GM21723 (cell line): Measurements from ENCODE around the gene CST8.
"Not testable (repeated sequence)": the region's sequence is repeated elsewhere in the genome, so short reads cannot be mapped to it uniquely, and the experiment has no call there.

Source experiments
- ATAC-seq: cut with Tn5 transposase; IDR thresholded peaks from one replicate; pipeline ENCODE4 v1.9.1; 2021; ENCODE audit warnings: mild to moderate bottlenecking, moderate library complexity; ENCODE audit not compliant: unreplicated experiment

Gene CST8, protein sequence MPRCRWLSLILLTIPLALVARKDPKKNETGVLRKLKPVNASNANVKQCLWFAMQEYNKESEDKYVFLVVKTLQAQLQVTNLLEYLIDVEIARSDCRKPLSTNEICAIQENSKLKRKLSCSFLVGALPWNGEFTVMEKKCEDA

DNA sequence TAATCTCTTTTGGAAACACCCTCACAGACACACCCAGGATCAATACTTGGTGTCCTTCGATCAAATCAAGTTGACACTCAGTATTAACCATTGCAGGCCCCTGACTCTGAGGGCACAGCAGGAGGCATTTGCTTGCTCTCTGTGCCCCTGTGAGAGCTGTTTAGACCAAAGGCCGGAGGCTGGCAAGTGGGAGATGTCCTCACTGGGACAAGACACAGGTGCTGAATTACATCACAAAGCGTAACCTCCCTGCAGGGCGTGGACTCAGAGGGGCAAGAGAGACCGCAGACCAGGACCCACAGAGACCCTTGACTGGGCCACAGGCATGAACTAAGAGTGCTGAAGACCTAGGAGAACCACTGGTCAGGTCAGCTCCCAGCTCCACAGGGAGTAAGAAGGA lies at the start of gene CST8:
CST8 (plus strand) TSS at position 301 of the 400 bp plus-strand sequence. CDS start 551 bp downstream, outside the sequence.
- no peak for ATAC-seq

DNA sequence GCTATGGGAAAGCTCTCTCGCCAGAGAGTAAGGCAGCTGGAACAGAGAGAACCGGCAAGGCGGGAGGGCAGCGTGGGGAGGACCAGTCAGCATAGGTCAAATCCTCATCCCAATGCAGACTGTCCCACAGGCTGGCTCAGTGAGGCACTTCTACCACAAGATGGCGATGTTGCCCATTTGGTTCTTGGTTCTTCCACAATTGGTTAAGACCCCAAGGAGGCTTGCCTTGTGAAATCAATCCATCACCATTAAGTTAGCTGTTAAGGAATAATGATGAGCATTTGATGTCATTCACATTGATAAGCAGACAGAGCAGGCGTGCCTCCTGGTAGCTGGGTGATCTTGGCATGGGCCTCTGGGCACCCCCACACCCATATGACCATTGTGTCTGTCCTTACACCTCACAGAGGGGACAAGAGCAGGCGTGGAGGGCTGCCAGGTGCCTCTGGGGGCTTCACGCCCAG lies 49.0 kb upstream of the CST8 start:
- peak; percentile 82 for ATAC-seq

DNA sequence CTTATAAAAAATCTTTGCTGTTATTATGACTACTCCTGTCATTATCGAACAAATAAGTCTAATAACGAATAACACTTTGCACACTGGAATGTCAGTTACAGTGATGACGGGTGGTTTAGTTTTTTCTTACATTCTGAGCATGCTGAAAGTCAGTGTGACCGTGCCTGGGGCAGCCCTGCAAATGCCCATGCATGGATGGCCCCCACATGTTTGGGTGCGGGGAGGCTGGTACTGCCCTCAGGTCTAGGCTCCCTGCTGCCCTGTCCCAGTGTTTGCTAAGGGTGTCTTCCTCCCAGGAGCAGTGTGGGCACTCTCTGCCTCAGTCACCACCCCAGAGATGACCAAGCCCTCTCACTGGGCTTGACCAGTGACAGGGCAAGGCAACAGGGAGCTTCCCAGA lies 48.5 kb upstream of the CST8 start:
- no peak for ATAC-seq

DNA sequence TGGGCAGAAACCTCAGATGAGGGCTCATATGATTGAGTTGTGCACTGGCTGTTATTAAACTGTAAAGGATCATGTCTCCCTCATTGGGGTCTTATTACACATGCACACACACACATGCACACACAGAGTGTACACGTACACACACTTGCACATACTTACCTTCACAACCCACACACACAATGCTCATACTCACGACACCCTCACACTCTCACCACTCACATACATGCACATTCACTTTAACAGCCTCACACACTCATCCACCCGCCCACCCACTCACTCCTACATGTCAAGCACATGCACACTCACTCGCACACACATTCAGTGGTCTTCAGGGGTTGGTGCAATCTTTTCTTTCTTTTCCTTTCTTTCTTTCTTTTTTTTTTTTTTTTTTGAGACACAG lies 46.1 kb upstream of the CST8 start:
- no peak for ATAC-seq

DNA sequence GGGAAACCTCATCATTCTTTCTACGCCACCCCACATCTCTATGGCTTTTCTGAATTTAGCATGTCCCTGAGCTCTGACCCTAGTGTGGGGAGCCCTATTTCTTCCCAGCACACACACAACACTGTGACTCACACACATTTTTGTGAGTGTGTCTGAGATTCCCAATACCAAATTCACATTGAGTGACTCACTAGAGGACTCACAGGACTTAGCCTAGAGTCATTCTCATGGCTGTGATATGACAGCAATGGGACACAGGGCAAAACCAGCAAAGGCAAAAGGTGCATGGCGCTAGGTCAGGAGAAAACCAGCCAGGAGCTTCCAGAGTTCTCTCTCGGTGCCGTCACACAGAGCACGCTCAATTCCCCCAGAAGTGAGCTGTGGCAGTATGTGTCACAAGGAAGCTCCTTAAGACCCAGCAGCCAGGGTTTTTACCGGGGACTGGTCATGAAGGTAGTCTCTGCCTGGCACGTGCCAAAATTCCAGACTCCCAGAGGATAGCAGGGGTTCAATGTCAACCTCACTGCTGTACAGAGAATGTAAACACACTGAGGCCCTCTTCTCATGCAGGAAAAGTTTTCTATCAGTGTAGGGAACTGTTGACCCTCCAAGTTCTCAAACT lies 45.2 kb upstream of the CST8 start:
- no peak for ATAC-seq

DNA sequence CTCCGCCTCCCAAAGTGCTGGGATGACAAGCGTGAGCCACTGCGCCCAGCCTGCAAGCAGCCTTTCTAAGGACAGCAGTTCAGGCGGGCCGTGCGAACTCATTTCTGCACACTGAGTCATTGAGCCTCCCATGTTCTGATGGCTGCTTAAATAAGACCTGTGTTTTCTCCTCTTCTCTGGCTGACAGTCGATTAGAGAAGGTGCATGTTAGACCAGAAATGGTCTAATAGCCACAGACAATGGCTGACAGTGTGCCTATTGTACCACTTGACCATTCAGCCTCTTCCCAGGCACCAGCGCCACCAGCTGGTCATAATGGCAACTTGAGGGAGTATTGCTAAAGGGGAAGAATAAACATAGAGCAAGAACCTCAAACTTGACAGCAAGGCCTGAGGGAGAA lies 44.4 kb upstream of the CST8 start:
- peak; percentile 68 for ATAC-seq

DNA sequence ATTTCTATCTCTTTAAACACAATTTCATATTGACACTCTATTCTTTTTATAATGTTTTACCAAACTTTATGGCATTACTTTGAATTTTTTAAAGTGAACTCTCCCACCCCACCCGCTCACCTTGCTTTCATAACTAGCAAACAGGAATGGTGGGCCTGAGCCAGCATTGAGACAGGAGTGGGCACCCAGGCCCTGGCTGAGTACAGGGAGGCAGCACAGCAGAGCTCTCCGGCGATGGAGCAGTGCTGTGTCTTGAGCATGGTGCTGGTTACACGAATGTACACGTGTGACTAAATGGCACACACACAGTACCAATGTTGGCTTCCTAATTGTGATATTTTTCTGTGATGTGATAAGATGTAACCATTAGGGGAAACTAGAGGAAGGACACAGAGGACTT lies 42.8 kb upstream of the CST8 start:
- ATAC-seq: no peak

DNA sequence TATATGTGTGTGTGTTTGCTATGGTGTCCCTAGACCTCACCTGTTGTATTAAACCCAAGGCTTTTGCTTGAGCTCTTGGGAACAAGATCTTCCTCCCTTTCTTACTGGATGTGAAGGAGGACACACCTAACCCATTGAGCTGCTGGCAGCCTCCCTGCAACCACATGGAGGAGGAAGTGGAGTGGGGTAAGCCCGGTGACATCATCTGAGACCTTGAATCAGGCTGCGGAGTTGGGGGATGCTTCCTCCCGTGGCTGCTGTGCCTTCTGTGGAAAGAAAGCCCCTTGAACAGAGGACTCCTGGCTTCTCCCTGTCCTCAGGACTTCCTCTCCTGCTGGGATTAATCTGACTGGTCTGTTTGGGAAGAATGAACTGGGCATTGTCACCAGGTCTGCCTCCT lies 41.5 kb upstream of the CST8 start:
- ATAC-seq: no peak

DNA sequence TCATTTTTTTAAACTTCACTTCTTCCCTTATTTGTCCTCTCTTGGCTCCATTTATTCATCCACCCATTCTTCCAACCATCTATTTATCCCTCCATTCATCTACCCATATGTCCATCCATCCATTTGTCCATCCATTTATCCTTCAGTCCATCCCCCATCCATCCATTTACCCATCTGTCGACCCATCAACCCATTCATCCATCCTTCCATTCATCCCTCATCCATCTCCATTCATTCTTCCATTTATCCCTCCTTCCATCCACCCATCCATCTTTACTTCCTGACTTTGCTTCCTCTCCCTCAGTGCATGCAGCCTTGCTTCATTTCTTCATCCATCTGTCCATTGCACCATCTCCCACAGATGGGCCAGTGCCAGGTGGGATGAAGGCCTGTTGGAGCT lies 40.0 kb upstream of the CST8 start:
- ATAC-seq: no peak

DNA sequence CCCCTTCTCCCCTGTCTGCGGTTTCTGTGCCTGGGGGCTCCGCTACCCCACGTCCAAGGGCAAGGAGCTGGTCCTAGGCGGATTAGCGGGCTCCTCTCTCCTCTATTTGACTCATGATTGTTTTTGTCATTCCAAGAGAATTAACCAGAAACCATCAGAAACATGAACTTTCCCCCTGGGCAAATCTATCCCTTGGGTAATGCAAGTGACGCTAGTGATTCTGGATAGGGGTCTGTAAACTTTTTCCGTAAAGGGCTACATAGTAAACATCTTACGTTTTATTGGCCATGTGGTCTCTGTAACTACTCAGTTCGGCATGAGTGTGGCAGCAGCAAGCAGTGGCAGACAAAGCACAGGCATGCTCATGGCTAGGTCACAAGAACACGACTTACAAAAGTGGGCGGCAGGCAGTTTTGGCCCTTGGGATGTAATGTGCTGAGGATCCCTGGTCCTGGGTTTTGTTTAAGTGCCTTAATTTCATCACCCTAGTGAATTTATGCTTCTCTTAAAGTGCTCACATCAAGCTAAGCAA lies 38.9 kb upstream of the CST8 start:
- no peak for ATAC-seq

DNA sequence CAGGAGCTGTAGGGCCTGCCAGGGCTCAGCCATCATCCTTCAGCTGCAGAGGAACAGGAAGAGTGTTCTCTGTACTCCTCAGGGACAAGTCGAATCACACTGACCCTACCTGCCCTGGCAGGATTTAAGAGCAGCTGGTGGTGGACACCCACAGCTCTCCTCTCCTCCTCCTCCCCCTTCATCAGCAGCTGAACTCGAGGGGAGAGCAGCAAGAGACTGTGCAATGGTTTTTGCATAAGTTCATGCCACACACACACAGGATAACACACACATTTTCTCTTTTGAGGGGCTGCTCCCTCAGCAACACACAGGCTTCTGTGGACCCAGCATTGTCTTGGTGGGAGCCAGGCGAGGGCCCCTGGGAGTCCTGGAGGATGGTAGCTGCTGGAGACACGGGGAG lies 38.1 kb upstream of the CST8 start, which contains the start of gene CST11:
CST11 (minus strand) TSS at position 101 of the 400 bp plus-strand sequence; CDS start at position 36, 65 bp downstream.
- no peak for ATAC-seq

DNA sequence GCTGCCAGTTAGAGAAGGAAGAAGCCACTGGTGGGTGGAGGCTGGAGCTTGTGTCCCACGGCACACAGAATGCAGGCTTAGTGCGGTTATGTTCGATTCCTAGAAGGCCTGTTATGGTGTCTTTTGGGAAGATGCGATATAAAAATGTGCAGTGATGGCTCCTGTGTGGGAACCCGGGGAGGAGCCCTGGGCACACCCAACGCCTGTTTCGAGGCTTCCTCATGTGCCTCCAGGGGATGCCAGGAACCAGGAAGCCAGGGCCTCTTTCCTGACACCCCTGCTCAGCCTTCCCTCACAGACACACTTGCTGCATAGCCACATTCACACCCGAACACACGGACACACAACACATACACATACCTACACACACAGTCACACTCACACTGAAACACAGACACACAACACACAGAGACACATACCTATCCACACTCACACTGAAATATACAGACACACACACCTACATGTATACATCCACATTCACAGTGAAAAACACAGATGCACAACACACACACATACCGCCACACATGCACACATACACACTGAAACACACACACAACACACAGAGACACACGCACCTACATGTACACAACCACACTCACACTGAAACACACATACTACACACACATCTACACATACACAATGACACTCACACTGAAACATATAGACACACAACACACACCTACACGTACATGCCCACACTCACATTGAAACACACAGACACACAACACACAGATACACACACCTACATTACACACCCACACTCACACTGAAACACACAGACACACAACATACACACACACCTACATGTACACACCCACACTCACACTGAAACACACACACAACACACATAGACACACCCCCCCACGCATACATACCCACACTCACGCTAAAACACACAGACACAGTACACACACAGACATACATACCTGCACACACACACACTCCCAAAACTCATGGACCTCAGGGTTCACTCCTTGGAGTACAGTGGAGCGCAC lies 37.1 kb upstream of the CST8 start:
- no peak for ATAC-seq

DNA sequence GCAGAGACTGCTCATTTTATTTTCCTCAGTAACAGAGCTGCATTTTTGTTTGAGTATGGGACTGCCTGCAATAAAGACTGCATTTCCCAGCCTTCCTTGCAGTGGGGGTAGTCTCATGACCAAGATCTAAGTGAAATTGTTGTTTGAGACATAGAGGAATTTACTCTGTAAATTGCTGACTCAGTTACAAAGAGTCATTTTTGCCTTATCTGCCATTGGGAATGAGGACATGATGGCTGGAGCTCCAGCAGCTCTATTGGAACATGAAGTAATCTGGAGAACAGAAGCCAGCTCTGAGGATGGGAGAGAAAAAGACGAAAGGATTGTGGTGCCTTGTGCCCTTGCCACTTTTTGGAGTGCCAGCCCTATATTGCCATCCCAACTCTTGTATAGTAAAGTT lies 36.1 kb upstream of the CST8 start:
- ATAC-seq: no peak

DNA sequence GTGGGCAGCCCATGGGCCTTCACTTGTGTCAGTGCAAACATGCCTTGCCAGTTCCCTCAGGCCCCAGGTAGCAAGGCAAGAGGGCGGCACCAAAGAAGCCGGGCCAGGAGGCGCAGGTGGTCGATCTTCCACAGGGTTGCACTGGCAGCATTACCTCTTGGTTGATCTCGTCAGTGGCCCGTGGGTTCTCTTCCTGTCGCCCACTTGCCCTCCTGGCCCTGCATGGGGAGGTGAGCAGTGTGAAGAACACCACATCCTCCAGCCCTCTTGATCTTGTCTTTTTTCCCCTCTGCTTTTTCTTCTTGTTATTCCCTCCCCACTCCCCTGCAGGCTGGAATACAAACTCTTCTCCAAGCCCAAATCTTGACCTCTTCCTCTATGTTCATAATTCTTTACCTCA lies 35.3 kb upstream of the CST8 start:
- no peak for ATAC-seq

DNA sequence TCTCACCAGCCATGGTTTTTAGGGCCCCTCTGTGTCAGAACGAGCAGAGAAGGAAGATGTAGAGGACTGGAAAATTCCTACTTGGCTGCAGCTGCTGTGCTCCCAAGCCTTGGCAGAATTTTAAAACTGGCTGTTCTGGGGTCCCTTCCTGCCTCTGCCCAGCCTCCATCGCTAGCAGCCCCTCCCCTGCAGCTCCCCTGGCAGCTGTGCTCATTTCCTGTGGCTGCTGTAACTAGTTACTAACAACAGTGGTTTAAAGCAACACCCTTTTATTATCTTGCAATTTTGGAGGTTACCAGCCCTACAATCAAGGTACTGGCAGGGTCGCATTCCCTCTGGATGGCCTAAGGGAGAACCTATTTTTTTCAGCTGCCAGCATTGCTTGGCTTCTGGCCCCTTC lies 34.5 kb upstream of the CST8 start:
- no peak for ATAC-seq

DNA sequence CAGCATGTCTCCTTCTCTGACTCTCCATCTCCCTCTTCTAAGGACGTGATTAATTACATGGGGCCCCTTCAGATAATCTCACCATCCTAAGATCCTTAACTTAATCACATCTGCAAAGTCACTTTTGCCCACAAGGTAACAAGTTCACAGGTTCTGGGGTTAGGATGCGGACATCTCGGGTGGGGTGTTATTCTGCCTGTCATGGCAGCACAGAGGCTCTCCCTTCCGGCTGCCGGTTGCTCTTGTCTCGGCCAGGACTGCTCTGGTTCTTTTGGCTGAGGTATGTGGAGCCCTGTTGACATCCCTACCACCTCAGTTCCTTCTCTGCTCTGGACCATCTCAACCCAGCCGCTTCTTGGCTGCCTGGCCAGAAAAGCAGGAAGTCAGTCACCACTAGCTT lies 34.0 kb upstream of the CST8 start:
- ATAC-seq: no peak

DNA sequence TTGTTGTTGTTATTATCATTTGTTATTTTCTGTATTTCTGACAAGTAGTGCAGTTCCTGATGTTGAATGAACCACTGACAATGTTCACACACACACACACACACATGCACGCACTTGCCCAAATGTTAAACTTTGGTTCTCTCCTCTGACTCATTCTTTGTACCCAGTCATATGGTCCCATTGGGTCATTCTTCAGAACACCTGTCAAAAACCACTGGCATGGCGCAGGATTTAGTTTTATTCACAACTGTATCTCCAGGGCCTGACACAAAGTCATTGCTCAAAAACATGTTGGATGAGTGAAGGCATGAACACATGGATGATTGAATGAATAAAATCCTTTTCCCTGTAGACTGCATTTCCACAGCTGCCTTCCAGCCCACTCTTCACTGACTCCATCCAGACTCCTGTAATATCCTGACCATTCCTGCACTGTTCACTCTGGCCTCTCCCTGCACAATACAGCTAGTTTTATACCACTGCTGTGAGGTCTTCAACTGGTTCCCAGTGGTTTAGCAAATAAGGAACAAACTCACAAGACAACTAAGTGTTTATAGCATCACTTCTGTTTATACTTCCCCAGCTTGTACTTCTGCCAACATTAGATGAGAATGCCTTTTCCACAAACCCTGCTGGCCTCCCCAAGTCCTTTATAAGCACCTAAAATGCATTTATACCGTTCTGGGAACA lies 31.3 kb upstream of the CST8 start:
- no peak for ATAC-seq

DNA sequence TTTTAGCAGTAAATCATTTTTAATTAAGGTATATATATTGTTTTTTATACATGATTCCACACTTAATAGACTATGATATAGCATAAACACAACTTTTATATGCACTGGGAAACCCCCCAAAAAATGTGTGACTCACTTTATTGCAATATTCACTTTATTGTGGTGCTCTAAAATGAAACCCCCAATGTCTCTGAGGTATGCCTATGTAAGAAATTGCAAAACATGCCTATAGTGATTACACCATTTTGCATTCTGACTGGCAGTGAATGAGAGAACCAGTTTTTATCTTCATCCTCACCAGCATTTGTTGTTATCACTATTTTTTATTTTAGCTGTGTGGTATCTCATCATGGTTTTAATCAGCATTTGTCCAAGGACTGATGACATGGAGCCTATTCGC lies 29.7 kb upstream of the CST8 start:
- ATAC-seq: no peak

DNA sequence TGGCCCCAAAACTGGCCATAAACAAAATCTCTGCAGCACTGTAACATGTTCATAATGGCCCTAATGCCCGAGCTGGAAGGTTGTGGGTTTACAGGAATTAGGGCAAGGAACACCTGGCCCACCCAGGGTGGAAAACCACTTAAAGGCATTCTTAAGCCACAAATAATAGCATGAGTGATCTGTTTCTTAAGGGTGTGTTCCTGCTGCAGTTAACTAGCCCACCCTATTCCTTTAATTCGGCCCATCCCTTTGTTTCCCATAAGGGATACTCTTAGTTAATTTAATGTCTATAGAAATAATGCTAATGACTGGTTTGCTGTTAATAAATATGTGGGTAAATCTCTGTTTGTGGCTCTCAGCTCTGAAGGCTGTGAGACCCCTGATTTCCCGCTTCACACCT lies 24.0 kb upstream of the CST8 start:
- not testable (repeated sequence) for ATAC-seq

DNA sequence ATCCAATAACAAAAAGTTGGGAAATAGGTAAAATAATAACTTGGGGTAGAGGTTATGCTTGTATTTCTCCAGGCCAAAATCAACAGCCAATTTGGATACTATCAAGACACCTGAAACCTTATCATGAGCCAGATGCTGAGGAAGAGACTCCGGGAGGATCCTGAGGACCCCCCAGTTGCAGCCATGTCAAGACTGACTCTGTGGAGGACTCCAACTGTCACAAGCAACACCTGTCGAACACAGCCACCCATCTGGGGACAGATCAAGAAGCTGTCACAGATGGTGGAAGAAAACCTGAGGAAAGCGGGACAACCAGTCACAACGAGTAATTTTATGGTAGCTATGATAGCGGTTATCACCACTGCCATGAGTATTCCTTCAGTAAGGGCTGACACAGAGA lies 18.6 kb upstream of the CST8 start:
- not testable (repeated sequence) for ATAC-seq

DNA sequence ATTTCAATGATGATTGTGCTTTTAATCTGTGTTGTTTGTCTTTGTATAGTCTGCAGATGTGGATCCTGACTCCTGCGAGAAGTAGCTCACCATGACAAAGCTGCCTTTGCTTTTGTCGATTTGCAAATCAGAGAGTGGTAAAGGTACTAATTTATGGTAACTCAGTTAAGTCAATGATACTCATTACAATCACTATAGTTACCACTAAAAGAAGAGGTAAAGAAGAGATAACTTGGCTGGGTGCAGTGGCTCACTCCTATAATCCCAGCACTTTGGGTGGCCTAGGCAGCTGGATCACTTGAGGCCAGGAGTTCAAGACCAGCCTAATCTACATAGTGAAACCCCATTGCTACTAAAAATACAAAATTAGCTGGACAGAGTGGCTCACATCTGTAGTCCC lies 17.6 kb upstream of the CST8 start:
- not testable (repeated sequence) for ATAC-seq
